ENCODE results near the gene PPP1CA. TPM values are rescaled to one million over a fixed set of nuclear protein-coding genes. Genes with fewer than 3 reads are reported as not detected.

The PPP1CA gene
- total RNA-seq, 1 donor from 2014 or later = 159 TPM

DNA sequence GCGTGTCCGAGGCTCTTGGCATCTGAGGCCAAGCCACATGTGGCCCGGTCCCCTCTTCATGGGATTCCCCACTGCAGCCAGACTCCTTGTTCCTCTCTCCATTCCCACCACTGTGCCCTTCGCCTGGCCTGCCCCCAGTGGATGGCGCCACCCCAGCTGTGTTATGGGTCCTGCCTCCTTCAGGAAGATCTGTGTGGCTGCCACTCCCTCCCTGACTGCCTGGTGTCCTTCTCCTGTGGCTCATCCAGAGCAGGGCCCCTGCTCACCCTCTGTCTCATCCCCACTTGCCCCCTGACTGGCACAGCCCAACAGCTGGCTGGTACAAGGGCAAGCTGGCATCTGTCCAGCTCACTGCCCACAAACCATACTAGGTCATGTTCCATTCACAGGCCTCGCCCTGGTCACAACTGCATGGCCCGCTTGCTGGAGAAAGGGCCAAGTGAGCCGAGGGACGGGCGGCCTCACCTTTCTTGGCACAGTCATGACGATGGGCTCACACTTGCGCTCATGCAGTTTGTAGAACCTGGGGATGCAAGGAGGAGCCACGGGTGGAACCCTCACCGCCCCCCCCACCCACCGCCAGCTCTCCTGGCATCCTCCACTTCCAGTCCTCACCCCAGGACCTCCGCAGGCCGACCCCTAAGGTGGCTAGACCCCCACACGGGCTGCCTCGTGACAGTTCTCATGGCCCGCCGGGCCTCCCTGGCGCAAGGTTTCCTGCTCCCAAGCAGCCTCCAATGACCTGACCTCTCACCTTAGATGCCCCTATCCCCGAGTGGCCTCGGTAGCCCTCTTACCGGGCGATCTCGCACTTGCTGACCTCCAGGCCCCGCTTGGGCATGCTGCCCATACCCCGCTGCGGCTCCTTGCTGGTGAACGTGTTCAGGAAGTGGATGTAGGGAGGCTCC is 37.9 kb upstream of the PPP1CA start:
- Histone ChIP-seq H3K27ac (ENCODE audit: low read depth, low read length) (no peak overlapping the region), H3K4me1 (ENCODE audit: insufficient read depth, low read length) (peaks cover 25% of the 10 kb centered on the region), H3K9ac (ENCODE audit: low read length) (no peak overlapping the region), H3K79me2 (ENCODE audit: insufficient read depth, low read length) (peaks cover 15% of the 10 kb centered on the region), H4K20me1 (ENCODE audit: insufficient read depth, low read length) (peaks cover 20% of the 10 kb centered on the region), H2AFZ (ENCODE audit: low read depth, low read length) (no peak overlapping the region), H3K27me3 (ENCODE audit: insufficient read depth, low read length) (no peaks in the 10 kb centered on the region), H3K36me3 (ENCODE audit: insufficient read depth, low read length) (no peaks in the 10 kb centered on the region), H3K9me3 (ENCODE audit: insufficient read depth, low read depth, low read length) (no peaks in the 10 kb centered on the region), H3K4me3 (ENCODE audit: insufficient read depth, low read depth, low read length) (no peak overlapping the region), H3K4me2 (ENCODE audit: low read length) (no peak overlapping the region)
- peaks cover 1% of the 10 kb centered on the region for H3K36me3 Mint-ChIP-seq (ENCODE audit: low read depth, unreplicated experiment)
- H3K4me3 Mint-ChIP-seq (ENCODE audit: unreplicated experiment) = no peak overlapping the region
- TF ChIP-seq, protein P1, sequence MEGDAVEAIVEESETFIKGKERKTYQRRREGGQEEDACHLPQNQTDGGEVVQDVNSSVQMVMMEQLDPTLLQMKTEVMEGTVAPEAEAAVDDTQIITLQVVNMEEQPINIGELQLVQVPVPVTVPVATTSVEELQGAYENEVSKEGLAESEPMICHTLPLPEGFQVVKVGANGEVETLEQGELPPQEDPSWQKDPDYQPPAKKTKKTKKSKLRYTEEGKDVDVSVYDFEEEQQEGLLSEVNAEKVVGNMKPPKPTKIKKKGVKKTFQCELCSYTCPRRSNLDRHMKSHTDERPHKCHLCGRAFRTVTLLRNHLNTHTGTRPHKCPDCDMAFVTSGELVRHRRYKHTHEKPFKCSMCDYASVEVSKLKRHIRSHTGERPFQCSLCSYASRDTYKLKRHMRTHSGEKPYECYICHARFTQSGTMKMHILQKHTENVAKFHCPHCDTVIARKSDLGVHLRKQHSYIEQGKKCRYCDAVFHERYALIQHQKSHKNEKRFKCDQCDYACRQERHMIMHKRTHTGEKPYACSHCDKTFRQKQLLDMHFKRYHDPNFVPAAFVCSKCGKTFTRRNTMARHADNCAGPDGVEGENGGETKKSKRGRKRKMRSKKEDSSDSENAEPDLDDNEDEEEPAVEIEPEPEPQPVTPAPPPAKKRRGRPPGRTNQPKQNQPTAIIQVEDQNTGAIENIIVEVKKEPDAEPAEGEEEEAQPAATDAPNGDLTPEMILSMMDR (IDR thresholded peaks at IDR 0.05; ENCODE audit: insufficient read depth, low read depth, low read length) = no peak
- no peak for TF ChIP-seq EZH2 (IDR thresholded peaks at IDR 0.05; ENCODE audit: insufficient read depth, low read length)
- H3K9me3 Mint-ChIP-seq (ENCODE audit: unreplicated experiment) = no peaks in the 10 kb centered on the region
- H3K4me1 Mint-ChIP-seq (ENCODE audit: low read depth, unreplicated experiment) = peaks cover 11% of the 10 kb centered on the region
- no peaks in the 10 kb centered on the region for H3K27me3 Mint-ChIP-seq (ENCODE audit: low read depth, unreplicated experiment)
- H3K27ac Mint-ChIP-seq (ENCODE audit: unreplicated experiment) = peak overlapping the region; percentile 87
- DNase-seq (ENCODE audit: low read depth) = no peak
- no peak for FAIRE-seq

DNA sequence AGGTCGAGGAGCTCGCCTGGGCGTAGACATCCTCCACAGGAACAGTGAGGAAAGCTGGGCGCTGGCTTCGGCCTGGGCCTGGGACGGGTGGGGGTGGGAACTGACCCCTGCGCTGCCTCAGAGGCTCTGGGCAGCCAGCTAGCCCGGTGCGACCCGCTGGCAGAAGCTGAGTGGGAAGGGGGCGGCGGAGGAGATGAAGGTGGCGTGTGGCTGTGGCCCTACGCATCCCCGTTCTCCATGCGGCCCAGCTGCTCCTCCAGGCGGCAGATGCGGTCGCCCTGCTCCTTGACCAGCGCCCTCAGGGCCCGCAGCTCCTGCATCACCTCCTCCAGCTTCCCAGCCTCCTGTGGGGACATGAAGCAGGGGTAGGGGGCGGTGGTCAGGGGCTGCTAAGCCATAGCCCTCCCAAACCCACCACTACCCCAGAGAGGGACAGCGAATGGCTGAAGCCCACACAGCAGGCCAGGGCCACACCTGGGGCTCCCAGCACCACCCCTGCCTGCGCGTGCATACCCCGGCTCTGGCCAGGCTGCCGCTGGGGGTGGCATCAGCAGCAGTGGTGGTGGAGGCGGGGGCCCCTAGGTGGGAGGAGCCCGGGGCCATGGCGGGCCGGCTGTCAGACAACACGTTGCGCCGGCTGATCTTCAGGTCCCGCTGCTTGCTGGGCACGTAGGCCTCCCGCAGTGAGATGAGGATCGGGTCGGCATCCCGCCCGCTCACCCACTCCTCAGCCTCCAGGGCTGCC is 36.7 kb upstream of the PPP1CA start:
- no peaks in the 10 kb centered on the region for H3K9me3 ChIP-seq (ENCODE audit: insufficient read depth, low read depth, low read length)
- peaks cover 1% of the 10 kb centered on the region for H3K36me3 Mint-ChIP-seq (ENCODE audit: low read depth, unreplicated experiment)
- DNase-seq (ENCODE audit: low read depth) = no peak
- no peak for FAIRE-seq
- no peak overlapping the region for H3K4me3 ChIP-seq (ENCODE audit: insufficient read depth, low read depth, low read length)
- H3K27me3 Mint-ChIP-seq (ENCODE audit: low read depth, unreplicated experiment) = no peaks in the 10 kb centered on the region
- no peak overlapping the region for H3K27ac Mint-ChIP-seq (ENCODE audit: unreplicated experiment)
- H3K27me3 ChIP-seq (ENCODE audit: insufficient read depth, low read length) = no peaks in the 10 kb centered on the region
- H3K4me3 Mint-ChIP-seq (ENCODE audit: unreplicated experiment) = no peak overlapping the region
- H3K9ac ChIP-seq (ENCODE audit: low read length) = no peak overlapping the region
- peaks cover 22% of the 10 kb centered on the region for H3K4me1 ChIP-seq (ENCODE audit: insufficient read depth, low read length)
- TF ChIP-seq EZH2 (IDR thresholded peaks at IDR 0.05; ENCODE audit: insufficient read depth, low read length) = no peak
- TF ChIP-seq, protein P1 (IDR thresholded peaks at IDR 0.05; ENCODE audit: insufficient read depth, low read depth, low read length) = no peak
- no peaks in the 10 kb centered on the region for H3K9me3 Mint-ChIP-seq (ENCODE audit: unreplicated experiment)
- H2AFZ ChIP-seq (ENCODE audit: low read depth, low read length) = no peak overlapping the region
- peaks cover 2% of the 10 kb centered on the region for H3K36me3 ChIP-seq (ENCODE audit: insufficient read depth, low read length)
- peaks cover 11% of the 10 kb centered on the region for H3K4me1 Mint-ChIP-seq (ENCODE audit: low read depth, unreplicated experiment)
- H3K27ac ChIP-seq (ENCODE audit: low read depth, low read length) = no peak overlapping the region
- H3K4me2 ChIP-seq (ENCODE audit: low read length) = no peak overlapping the region
- H4K20me1 ChIP-seq (ENCODE audit: insufficient read depth, low read length) = peaks cover 20% of the 10 kb centered on the region
- peaks cover 15% of the 10 kb centered on the region for H3K79me2 ChIP-seq (ENCODE audit: insufficient read depth, low read length)
